K562 (cell line): ENCODE data around the gene KCNIP2. TPM values are rescaled to one million over a fixed set of nuclear protein-coding genes. Genes with fewer than 3 reads are reported as not detected.
A peak's percentile ranks its signal among the peaks of the same experiment; 100 is the strongest.

Source experiments
- ATF1 ChIP-seq, 2 experiments: fragments of 450-650 bp in 1 of 2; IDR thresholded peaks; 2 replicates each; pipeline ENCODE4 v1.6.1; 2016; ENCODE audit warnings: missing compliant biosample characterization in 1 of 2, missing genetic modification characterization in 1 of 2
- BCL6 ChIP-seq: fragments of 250-450 bp; sonication (Bioruptor Pico); IDR thresholded peaks from 2 replicates; pipeline ENCODE4 v1.4.0; 2020
- CBFA2T3 ChIP-seq: fragments of 450-650 bp; IDR thresholded peaks from 2 replicates; pipeline ENCODE4 v1.6.1; 2017
- ELF4 ChIP-seq: fragments of 450-650 bp; formaldehyde crosslinking; IDR thresholded peaks from 2 replicates; pipeline ENCODE4 v1.4.0; 2022; ENCODE audit warnings: missing genetic modification characterization
- ESRRA ChIP-seq: fragments of 450-650 bp; IDR thresholded peaks from 2 replicates; pipeline ENCODE4 v1.6.1; 2014; ENCODE audit warnings: low read depth, mild to moderate bottlenecking, moderate library complexity, borderline replicate concordance
- HDAC8 ChIP-seq: fragments of 450-650 bp; IDR thresholded peaks from 2 replicates; pipeline ENCODE4 v1.6.1; 2016; ENCODE audit warnings: mild to moderate bottlenecking, missing genetic modification characterization, moderate library complexity, missing compliant biosample characterization
- HNRNPK ChIP-seq: fragments of 200-400 bp; formaldehyde crosslinking; IDR thresholded peaks from one replicate; pipeline ENCODE4 v1.6.1; 2018; ENCODE audit warnings: mild to moderate bottlenecking, low read depth, low read length; ENCODE audit not compliant: poor library complexity, severe bottlenecking
- KDM2B ChIP-seq: fragments of 250-450 bp; sonication (Bioruptor Pico); IDR thresholded peaks from 2 replicates; pipeline ENCODE4 v1.8.0; 2021; ENCODE audit warnings: mild to moderate bottlenecking, moderate library complexity
- KLF13 ChIP-seq: fragments of 450-650 bp; IDR thresholded peaks from 2 replicates; pipeline ENCODE4 v1.6.1; 2016; ENCODE audit warnings: missing genetic modification characterization, low read depth, mild to moderate bottlenecking, missing compliant biosample characterization, moderate library complexity, borderline replicate concordance
- MTA1 ChIP-seq: fragments of 450-650 bp; IDR thresholded peaks from 2 replicates; pipeline ENCODE4 v1.6.1; 2017; ENCODE audit warnings: borderline replicate concordance
- OTX1 ChIP-seq: fragments of 450-650 bp; formaldehyde crosslinking; IDR thresholded peaks from 2 replicates; pipeline ENCODE4 v1.4.0; 2022; ENCODE audit warnings: mild to moderate bottlenecking
- PATZ1 ChIP-seq: fragments of 250-450 bp; sonication (Bioruptor Pico); IDR thresholded peaks from 2 replicates; pipeline ENCODE4 v1.5.0; 2020; ENCODE audit warnings: mild to moderate bottlenecking, borderline replicate concordance
- POLR2AphosphoS2 ChIP-seq: IDR thresholded peaks from 2 replicates; pipeline ENCODE4 v1.6.1; 2012; ENCODE audit warnings: low read length, improper control_type of control experiment
- POLR2AphosphoS5 ChIP-seq: IDR thresholded peaks from 2 replicates; pipeline ENCODE4 v1.6.1; 2011; ENCODE audit warnings: mild to moderate bottlenecking, low read depth, low read length, moderate library complexity; ENCODE audit not compliant: control insufficient read depth, insufficient read depth
- RBM14 ChIP-seq: fragments of 200-400 bp; formaldehyde crosslinking; IDR thresholded peaks from 2 replicates; pipeline ENCODE4 v1.6.1; 2018; ENCODE audit warnings: low read depth, mild to moderate bottlenecking, low read length, moderate library complexity, borderline replicate concordance; ENCODE audit not compliant: insufficient read depth
- TEAD4 ChIP-seq, 2 experiments: sonication (generic) in 1 of 2; formaldehyde crosslinking in 1 of 2; IDR thresholded peaks; 2 replicates each; pipeline versions ENCODE4 v1.6.1 to v1.8.0; 2012 to 2022; ENCODE audit warnings: borderline replicate concordance in 1 of 2, inconsistent platforms in 1 of 2, low read length in 1 of 2, mild to moderate bottlenecking in 1 of 2, missing genetic modification reagents in 1 of 2
- YBX1 ChIP-seq: fragments of 450-650 bp; IDR thresholded peaks from 2 replicates; pipeline ENCODE4 v1.7.1; 2016; ENCODE audit warnings: mild to moderate bottlenecking
- ZNF134 ChIP-seq: fragments of 250-450 bp; sonication (Bioruptor Pico); conservative IDR thresholded peaks from 2 replicates; pipeline ENCODE4 v1.4.0; 2020
- ZNF316 ChIP-seq: fragments of 450-650 bp; IDR thresholded peaks from 2 replicates; pipeline ENCODE4 v1.6.1; 2016
- ZNF354B ChIP-seq: fragments of 250-450 bp; sonication (Bioruptor Pico); IDR thresholded peaks from 2 replicates; pipeline ENCODE4 v1.4.0; 2020
- ZNF780A ChIP-seq: fragments of 250-450 bp; sonication (Bioruptor Pico); IDR thresholded peaks from 2 replicates; pipeline ENCODE4 v1.5.0; 2021; ENCODE audit warnings: mild to moderate bottlenecking
- polyA plus RNA-seq, 8 experiments: library from polyadenylated mRNA; depleted of rRNA in 4 of 8; stranded (reverse) in 5 of 8; unstranded in 3 of 8; fragments of >200 nt; fragmentation: Nextera tagmentation in 2 of 8; fragmentation: Illumina TruSeq in 1 of 8; extraction: Ambion mirVana in 2 of 8; extraction: Trizol in 1 of 8; gene quantifications; 2 replicates each; pipeline versions ENCODE4 v1.2.1 to v1.2.3, GENCODE V29; 2011 to 2014; ENCODE audit warnings: inconsistent platforms in 1 of 8, missing spikeins in 1 of 8
- total RNA-seq, 7 experiments: library from RNA; depleted of rRNA in 6 of 7; stranded (reverse); fragments of >200 nt in 6 of 7; fragmentation: Illumina TruSeq in 2 of 7; extraction: Trizol in 2 of 7; gene quantifications; 2 replicates each; pipeline versions ENCODE4 v1.2.1 to v1.2.3, GENCODE V29; 2011 to 2021; ENCODE audit warnings: low replicate concordance in 1 of 7
- TF ChIP-seq, protein P1 (sequence below): fragments of 250-450 bp; sonication (Bioruptor Pico); IDR thresholded peaks from 2 replicates; pipeline ENCODE4 v1.5.0; 2021

KCNIP2 gene
- total and polyA plus RNA-seq, 9 of the 15 experiments (the other 6 are each of a cell fraction or from before 2014, with no cell fraction given) = 2.5 to 7.6 (median 4.1) TPM

DNA sequence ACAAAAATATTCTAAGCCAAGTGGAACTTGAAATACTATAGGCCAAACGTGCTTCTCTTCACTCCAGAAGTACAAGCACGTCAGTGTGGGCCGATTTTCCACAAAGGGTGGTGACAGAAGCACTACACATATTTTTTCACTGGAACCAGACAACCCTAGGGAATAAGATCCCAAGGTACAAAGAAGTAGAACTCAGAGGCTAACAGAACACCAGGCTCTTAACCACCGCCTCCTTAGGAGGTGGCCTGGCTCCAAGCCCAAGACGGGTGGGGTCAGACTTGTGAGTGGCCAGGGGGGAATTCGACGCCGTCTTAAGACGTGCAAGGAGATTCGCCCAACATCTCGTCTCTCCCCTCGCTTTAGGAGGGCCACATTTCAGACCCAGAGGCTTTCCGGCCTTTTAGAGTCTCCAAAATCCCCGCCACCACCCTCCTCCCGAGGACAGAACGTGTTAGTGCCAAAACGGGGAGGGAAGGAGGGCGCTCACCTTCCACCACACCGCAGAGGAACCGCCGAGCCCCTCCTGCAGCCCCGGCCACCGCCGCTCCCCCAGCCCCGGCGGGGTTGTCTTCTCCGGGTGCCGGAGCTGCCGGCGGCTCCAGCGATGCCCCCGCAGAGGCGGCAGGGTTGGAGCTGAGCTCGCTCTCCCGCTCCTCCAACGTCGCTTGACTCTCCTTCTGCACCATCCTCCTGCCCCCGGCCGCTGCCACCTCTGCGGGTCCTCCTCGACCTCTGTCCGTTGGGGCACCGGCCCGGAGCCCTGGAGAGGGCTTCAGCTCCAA lies 26.1 kb downstream of the KCNIP2 start (continued):
- TF ChIP-seq PATZ1 (CRISPR knock-in tag) (no peak), RBM14 (no peak), YBX1 (no peak), MTA1 (0 out of 2 replicates have a peak, but pooled peaks have one; percentile 61), KDM2B (no peak), POLR2AphosphoS2 (no peak), ZNF354B (CRISPR knock-in tag) (no peak), HDAC8 (no peak), ATF1 (CRISPR knock-in tag; IDR thresholded peaks at IDR 0.05) (0 out of 2 replicates have a peak, but pooled peaks have one; percentile 16), ATF1 (tag; IDR thresholded peaks at IDR 0.05) (no peak), CBFA2T3 (no peak), ZNF316 (no peak), POLR2AphosphoS5 (peak; percentile 45), OTX1 (CRISPR knock-in tag) (0 out of 2 replicates have a peak, but pooled peaks have one; percentile 8), ELF4 (CRISPR knock-in tag) (no peak), KLF13 (tag) (no peak), BCL6 (CRISPR knock-in tag) (no peak), TEAD4 (IDR thresholded peaks at IDR 0.05; ENCODE audit: low read length) (no peak), TEAD4 (CRISPR knock-in tag; IDR thresholded peaks at IDR 0.05; ENCODE audit: borderline replicate concordance) (no peak), ESRRA (no peak), ZNF780A (no peak), HNRNPK (no peak), ZNF134 (no peak)
- TF ChIP-seq, protein P1, sequence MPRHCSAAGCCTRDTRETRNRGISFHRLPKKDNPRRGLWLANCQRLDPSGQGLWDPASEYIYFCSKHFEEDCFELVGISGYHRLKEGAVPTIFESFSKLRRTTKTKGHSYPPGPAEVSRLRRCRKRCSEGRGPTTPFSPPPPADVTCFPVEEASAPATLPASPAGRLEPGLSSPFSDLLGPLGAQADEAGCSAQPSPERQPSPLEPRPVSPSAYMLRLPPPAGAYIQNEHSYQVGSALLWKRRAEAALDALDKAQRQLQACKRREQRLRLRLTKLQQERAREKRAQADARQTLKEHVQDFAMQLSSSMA (CRISPR knock-in tag) = no peak
